Measurements from ENCODE around the gene COPG1.

DNA sequence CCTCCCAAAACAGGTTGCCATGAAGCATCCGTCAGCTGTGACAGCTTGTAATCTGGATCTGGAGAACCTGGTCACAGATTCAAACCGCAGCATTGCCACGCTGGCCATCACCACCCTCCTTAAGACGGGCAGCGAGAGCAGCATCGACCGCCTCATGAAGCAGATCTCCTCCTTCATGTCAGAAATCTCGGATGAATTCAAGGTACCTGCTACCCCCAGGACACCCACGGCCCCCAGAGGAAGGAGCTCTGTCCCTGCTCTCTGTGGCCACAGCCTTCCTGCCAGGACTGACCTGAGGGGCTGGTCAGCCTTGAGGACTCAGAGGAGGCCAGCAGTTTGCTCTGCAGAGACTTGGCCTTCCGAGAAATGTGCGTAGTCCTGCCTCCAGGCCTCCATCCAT lies 11.2 kb downstream of the COPG1 start:
- TF ChIP-seq, protein P1, sequence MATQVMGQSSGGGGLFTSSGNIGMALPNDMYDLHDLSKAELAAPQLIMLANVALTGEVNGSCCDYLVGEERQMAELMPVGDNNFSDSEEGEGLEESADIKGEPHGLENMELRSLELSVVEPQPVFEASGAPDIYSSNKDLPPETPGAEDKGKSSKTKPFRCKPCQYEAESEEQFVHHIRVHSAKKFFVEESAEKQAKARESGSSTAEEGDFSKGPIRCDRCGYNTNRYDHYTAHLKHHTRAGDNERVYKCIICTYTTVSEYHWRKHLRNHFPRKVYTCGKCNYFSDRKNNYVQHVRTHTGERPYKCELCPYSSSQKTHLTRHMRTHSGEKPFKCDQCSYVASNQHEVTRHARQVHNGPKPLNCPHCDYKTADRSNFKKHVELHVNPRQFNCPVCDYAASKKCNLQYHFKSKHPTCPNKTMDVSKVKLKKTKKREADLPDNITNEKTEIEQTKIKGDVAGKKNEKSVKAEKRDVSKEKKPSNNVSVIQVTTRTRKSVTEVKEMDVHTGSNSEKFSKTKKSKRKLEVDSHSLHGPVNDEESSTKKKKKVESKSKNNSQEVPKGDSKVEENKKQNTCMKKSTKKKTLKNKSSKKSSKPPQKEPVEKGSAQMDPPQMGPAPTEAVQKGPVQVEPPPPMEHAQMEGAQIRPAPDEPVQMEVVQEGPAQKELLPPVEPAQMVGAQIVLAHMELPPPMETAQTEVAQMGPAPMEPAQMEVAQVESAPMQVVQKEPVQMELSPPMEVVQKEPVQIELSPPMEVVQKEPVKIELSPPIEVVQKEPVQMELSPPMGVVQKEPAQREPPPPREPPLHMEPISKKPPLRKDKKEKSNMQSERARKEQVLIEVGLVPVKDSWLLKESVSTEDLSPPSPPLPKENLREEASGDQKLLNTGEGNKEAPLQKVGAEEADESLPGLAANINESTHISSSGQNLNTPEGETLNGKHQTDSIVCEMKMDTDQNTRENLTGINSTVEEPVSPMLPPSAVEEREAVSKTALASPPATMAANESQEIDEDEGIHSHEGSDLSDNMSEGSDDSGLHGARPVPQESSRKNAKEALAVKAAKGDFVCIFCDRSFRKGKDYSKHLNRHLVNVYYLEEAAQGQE (IDR thresholded peaks at IDR 0.05; ENCODE audit: unreplicated experiment): no peak
- no peak for TF ChIP-seq CREB1 (CRISPR knock-in tag; IDR thresholded peaks at IDR 0.05; ENCODE audit: low read depth)
- TF ChIP-seq, protein P2, sequence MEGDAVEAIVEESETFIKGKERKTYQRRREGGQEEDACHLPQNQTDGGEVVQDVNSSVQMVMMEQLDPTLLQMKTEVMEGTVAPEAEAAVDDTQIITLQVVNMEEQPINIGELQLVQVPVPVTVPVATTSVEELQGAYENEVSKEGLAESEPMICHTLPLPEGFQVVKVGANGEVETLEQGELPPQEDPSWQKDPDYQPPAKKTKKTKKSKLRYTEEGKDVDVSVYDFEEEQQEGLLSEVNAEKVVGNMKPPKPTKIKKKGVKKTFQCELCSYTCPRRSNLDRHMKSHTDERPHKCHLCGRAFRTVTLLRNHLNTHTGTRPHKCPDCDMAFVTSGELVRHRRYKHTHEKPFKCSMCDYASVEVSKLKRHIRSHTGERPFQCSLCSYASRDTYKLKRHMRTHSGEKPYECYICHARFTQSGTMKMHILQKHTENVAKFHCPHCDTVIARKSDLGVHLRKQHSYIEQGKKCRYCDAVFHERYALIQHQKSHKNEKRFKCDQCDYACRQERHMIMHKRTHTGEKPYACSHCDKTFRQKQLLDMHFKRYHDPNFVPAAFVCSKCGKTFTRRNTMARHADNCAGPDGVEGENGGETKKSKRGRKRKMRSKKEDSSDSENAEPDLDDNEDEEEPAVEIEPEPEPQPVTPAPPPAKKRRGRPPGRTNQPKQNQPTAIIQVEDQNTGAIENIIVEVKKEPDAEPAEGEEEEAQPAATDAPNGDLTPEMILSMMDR (conservative IDR thresholded peaks at IDR 0.05; ENCODE audit: low read depth in 2 of 2): no peak
- TF ChIP-seq ZNF114 (CRISPR knock-in tag; IDR thresholded peaks at IDR 0.05): no peak
